Globus pallidus (tissue), 1 donor: ENCODE data around the gene IQCM.
A peak's percentile ranks its signal among the peaks of the same experiment; 100 is the strongest.
"Not testable (repeated sequence)": the region's sequence is repeated elsewhere in the genome, so short reads cannot be mapped to it uniquely, and the experiment has no call there.

Experiments
- DNase-seq: peaks from one replicate; pipeline ENCODE4 v3.0.0-alpha.2; 2015; ENCODE audit warnings: low spot score

IQCM gene

GRCh38 chr4:149465955-149466354 is 349.7 kb downstream of the IQCM start:
- no peak for DNase-seq

- DNase-seq: no peak
These were observed 372.1 kb downstream of the IQCM start for GRCh38 chr4:149443537-149443936.

- no peak for DNase-seq
These were observed 374.3 kb downstream of the IQCM start for GRCh38 chr4:149441338-149441737.

GRCh38 chr4:149426461-149426860 is 389.2 kb downstream of the IQCM start:
- DNase-seq: no peak

- DNase-seq: no peak
These were observed 406.1 kb downstream of the IQCM start for GRCh38 chr4:149409555-149409962.

GRCh38 chr4:149409146-149409545 is 406.5 kb downstream of the IQCM start:
- DNase-seq: no peak

- DNase-seq: no peak
These were observed 411.5 kb downstream of the IQCM start for GRCh38 chr4:149404143-149404542.

- DNase-seq: no peak
These were observed 412.6 kb downstream of the IQCM start for GRCh38 chr4:149403081-149403480.

- no peak for DNase-seq
These were observed 416.6 kb downstream of the IQCM start for GRCh38 chr4:149398993-149399392.

- peak; percentile 27 for DNase-seq
These were observed 444.7 kb downstream of the IQCM start for GRCh38 chr4:149370785-149371420.

- no peak for DNase-seq
These were observed 445.6 kb downstream of the IQCM start for GRCh38 chr4:149370002-149370401.

GRCh38 chr4:149353241-149353640 is 462.4 kb downstream of the IQCM start:
- no peak for DNase-seq

- DNase-seq: no peak
These were observed 466.1 kb downstream of the IQCM start for GRCh38 chr4:149349541-149349940.

- no peak for DNase-seq
These were observed 468.5 kb downstream of the IQCM start for GRCh38 chr4:149347139-149347538.

GRCh38 chr4:149345424-149345823 is 470.2 kb downstream of the IQCM start:
- no peak for DNase-seq

GRCh38 chr4:149344436-149344835 is 471.2 kb downstream of the IQCM start:
- no peak for DNase-seq

- no peak for DNase-seq
These were observed 472.0 kb downstream of the IQCM start for GRCh38 chr4:149343614-149344013.

GRCh38 chr4:149341117-149341516 is 474.5 kb downstream of the IQCM start:
- not testable (repeated sequence) for DNase-seq

- DNase-seq: no peak
These were observed 487.5 kb downstream of the IQCM start for GRCh38 chr4:149328161-149328560.

- no peak for DNase-seq
These were observed 493.4 kb downstream of the IQCM start for GRCh38 chr4:149322203-149322602.

- no peak for DNase-seq
These were observed 494.2 kb downstream of the IQCM start for GRCh38 chr4:149321438-149321837.

GRCh38 chr4:149311076-149311475 is 504.6 kb downstream of the IQCM start:
- DNase-seq: no peak

- DNase-seq: no peak
These were observed 509.1 kb downstream of the IQCM start for GRCh38 chr4:149306537-149306936.
